Epidermal melanocyte (primary cell): ENCODE results near the gene SMCP.

Experiments used
- DNase-seq: peaks from one replicate; pipeline ENCODE4 v3.0.0; 2011; ENCODE audit warnings: low spot score; ENCODE audit not compliant: insufficient read length

Gene SMCP

DNA sequence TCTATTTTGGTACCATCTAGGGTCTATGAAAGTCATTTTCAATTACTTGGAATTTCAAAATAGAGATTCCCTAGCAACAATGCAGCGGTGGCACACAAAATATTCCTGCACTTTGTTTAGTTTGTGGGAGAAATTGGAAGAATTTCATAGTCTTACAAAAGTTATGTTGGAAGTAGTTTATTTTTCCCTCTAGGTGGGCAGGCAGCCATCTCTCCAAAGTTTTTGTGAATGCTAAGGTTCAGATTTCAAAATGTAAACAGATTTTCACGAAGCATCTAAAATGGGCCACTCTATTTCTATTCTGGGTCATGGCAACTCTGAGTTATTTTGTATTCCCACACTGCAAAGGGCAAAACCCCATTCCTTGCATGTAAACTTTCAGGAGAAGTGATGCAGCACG lies 8.0 kb downstream of the SMCP start:
- DNase-seq, result no peak

DNA sequence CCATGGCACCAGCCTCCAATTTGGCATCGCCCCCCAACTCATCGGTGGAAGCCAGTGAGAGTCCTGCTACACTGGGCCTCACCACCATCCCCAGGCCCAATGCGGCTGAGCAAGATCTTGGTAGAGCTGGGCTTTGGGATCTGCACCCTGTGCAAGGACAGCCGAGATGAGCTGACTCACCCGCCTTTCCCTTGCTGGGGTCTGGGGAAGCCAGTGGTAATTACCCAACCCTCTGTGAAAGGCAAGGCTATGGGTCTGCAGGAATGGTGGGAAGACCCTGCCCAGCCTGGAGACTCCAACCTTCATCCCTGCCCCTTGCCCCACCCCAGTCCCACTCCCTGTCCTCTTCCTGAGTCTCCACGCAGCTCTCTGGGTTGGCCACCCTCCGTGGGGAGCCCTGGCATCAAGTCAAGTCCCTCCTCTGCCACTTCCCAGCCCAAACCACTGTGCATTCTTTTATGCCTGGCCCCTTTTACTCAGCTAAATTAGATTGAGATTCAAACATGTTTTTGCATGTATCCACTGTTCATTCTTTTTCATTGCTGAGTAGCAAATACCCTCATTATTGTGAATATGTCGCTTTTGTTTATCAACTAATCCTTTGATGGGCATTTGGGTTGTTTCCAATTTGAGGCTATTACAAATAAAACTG lies 8.8 kb downstream of the SMCP start:
- no peak for DNase-seq

DNA sequence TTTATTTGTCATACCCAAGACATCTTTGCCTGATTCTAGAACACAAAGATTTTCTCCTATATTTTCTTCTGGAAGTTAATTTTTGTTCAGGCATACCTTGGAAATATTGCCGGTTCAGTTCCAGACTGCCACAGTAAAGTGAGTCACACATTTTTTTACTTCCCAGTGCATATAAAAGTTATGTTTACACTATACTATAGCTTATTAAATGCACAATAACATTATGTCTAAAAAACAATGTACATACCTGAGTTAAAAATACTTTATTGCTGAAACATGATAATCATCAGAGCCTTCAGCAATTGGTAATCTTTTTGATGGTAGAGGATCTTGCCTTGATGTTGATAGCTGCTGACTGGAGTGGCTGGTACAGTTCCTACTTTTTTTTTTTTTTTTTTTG lies 10.0 kb downstream of the SMCP start:
- DNase-seq, result no peak

DNA sequence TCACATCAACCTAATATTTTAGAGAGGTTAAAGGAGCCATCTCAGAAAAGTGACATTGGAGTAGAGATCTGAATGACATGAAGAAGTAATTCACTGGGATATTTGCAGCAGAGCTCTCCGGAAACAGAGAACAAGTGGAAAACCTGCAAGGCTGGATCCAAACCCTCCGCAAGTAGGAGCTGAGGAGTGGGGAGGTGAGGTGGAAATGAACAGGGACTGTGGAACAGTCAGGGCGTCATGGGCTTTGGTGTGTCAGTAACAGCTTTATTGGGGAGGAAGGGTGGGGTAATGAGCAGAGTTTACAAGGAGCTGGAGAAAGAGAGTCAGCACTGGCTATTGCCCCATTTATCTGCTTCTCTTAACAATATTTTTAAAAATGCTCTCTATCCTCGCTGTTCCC lies 20.9 kb downstream of the SMCP start:
- no peak for DNase-seq

DNA sequence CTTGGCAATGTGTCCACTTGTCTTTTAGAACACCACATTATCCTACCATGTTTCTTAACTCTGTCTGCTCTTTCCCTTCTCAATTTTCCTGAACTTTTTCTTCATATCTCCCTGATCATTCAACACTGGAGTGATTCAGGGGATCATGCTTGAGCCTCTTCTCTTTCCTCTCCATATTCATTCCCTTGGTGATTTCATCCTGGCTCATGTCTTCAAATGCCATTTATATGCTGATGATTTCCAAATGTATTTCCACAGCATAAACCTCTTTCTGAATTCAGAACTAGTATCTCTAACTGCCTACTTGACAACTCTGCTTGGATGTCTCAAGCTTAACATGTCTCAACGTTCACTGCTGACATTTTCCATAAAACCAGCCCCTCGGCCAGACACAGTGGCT lies 21.8 kb downstream of the SMCP start:
- no peak for DNase-seq

DNA sequence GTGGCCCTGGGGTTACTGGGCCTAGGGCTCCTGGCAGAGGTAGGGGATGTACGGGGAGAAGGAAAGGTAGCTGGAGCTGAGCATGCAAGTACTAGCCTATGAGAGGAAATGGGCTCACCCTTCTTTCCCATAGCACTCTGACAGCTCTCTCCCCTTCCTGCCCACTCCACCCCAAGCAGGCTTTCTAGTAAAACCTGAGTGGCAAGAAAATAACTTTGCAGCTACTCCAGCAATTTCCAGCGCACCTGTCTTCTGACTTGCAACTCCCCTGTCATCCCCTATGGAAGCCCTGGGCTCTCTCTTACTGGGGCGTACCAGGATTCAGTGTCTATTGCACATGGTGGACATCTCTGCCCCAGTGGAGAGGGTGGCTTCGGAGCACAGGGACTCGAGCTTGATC lies 23.5 kb downstream of the SMCP start:
- DNase-seq, result no peak

DNA sequence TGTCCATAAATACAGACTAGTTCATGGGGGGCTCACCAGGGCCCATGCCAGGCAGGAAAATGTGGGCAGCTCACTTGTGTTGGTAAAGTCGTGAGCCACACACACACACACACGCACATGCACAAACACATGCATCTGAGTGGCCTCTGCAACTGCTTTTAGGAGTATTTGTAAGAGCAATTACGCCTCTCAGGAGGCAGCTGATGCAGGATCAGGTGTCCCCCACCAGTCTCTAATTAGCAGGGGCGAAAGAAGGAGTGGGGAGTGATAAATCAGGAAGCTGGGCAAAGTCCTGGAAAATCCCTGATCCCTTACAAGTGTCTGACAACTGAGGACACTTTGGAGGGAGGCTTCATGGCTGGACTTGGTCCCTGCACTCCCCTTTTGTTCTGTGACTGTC lies 24.5 kb downstream of the SMCP start:
- DNase-seq, result no peak

DNA sequence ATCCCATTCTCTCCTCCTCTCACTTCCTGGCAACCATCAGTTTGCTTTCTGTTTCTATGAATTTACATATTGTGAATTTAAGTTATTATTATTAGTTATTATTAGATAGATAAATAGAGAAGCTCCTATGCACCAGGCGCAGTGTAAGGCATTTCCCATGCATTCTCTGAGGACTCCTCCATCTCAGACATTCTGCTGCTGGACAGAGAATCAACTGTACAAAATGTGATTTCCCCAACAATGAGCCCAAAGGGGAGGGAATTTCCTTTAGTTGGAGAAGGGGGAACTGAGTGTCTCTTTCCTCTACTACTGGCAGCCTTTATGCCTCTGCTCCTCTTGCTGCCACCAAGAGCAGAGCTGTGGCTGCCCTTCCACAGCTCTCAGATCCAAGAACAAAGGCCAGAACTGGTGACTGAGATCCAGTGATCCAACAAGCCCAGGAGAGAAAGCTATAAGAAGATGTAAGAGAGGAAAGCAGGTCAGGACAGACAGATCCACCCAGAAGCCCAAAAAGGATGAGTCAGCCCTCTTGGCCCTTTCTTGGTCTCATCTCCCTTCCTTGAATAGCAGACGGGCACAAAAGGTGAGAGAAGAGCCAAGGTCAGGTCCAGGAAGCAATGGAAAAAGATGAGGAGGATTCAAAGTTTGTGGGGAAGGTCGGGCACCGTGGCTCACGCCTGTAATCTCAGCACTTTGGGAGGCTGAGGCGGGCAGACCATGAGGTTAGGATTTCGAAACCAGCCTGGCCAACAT lies 26.7 kb downstream of the SMCP start:
- DNase-seq, result no peak

DNA sequence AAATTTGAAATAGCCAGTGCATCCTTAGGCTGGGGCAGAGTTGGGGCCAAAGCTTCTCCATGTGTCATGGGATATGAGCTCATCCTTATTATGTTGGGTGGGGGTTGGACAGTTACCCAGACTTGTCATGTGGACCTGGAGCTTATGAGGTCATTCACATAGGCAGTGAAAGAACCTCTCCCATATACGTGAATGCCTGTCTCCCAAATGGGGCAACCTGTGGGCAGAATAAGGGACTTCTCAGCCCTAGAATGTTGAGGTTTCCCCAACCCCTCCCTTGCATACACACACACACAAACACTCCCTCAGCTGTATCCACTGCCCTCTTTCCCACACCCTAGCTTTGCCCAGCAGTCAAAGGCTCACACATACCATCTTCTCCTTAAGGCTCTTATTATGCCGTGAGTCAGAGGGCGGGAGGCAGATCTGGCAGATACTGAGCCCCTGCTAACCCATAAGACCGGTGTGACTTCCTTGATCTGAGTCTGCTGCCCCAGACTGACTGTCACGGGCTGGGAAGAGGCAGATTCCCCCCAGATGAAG lies 28.0 kb downstream of the SMCP start:
- DNase-seq, result no peak

DNA sequence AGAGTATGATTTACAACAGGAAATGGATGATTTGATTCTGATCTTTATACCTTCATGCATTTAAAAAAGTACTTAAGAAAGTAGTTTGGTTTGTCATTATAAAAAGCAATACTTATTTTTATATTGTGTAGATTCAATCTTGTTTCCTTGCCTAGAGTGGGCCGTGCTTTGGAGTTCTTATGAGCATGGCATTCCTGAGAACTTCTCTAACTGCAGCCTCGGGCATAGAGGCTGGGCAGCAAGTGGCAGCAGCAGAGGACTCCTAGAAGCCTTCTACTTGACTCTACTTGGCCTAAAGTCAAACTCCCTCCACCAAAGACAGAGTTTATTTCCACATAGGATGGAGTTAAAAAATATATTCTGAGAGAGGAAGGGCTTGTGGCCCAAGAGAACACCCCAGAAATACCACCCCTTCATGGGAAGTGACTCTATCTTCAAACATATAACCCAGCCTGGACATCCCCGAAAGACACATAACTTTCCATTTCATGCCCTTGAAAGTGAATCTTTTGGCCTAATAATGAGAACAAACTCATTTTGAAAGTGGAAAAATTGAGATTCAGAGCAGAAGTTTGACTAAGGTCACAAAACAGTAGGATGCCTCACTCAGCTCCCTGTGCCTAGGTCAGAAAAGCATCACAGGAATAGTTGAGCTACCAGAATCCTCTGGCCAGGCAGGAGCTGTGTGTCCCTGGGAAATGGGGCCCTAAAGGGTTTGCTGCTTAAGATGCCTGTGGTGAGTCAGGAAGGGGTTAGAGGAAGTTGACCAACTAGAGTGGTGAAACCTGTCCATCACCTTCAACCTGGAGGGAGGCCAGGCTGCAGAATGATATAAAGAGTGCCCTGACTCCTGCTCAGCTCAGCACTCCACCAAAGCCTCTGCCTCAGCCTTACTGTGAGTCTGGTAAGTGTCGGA lies 29.8 kb downstream of the SMCP start, which contains the start of gene IVL:
Gene IVL (plus strand): TSS at position 861 of the 916 bp plus-strand sequence. CDS start 1,252 bp downstream, outside the sequence.
- no peak for DNase-seq

DNA sequence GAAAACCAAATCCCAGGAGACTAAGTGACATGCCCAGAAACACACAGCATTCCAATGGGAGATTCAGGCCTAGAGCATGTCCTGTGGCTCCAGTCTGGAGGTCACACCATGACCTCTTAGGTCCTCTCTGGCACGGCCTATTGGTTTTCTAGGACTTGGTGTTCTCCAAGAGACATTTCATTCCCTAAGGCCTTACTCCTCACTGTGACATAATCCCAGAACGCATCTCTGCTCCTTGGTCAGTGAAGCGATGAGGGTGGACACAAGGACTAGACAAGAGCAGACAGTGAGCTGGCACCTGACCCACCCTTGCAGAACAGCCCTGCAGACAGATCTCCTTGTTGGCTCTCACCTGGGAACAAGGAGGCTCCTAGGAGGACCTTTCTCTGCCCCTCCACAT lies 31.1 kb downstream of the SMCP start:
- DNase-seq, result no peak

DNA sequence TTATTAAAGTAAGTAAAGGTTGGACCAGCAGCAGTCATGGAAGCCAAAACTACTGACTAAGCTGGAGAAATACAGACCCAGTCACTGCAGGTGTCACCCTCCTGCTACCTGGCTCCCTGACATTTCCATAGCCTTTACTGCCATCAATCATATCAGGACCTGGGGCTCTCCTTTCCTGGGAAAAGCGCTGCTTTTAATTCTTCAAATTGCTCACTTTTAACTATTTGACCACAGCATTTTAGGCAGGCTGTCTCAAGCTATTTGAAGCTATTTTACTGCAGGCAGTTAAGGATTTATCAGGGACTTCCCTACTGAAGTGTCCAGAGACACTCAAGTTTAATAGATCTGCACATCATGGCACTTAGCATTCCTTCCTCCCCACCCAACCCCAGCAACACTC lies 34.3 kb downstream of the SMCP start:
- no peak for DNase-seq

DNA sequence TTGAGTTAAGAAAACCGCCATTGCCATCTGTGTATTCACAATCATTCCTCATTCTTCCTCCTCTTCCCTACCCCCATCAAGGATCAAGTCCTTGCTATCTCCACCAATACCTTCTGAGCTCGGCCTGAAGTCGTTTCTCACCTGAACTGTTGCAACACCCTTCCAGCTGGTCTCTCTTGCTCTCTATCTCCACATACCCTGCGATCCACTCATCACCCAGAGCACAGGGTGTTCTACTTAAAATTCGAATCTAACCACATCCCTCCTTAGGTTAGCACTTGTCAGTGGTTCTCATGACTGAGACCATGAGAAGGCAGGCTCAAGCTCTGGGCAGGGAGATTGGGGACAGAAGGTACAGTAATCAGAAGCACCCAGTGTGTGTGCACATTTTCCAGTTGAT lies 34.8 kb downstream of the SMCP start:
- no peak for DNase-seq

DNA sequence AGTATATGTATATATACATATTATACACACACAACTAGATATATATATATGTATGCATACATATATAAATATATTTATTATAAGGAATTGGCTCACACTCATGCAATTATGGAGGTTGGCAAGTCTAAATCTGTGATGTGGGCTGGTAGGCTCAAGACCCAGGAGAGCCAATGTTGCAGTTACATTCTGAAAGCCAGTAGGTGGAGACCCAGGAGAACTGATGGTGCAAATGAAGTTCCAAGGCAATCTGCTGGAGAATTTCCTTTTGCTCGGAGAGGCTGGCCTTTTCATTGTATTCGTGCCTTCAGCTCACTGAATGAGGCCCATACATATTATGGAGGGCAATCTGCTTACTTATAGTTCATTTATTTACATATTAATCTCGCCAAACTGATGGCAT lies 39.7 kb downstream of the SMCP start:
- DNase-seq, result no peak

DNA sequence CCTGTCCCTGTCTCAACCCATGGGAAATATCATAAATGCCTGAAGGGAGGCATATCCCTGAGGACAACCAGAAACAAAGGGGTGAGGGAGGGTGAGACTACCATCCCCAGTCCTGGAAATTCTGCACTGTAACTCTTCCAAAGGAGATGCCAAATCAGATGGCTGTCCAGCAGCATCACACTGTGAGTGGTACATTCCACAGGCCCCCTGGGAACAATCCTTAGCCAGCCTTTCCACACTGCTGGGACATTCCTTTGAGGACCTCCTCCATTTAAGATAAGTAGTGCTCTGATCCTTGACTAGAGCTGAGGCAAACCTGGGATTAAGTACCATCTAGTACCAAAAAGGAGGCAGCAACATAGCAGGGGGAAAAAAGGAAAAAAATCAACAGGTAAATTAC lies 40.9 kb downstream of the SMCP start:
- no peak for DNase-seq

DNA sequence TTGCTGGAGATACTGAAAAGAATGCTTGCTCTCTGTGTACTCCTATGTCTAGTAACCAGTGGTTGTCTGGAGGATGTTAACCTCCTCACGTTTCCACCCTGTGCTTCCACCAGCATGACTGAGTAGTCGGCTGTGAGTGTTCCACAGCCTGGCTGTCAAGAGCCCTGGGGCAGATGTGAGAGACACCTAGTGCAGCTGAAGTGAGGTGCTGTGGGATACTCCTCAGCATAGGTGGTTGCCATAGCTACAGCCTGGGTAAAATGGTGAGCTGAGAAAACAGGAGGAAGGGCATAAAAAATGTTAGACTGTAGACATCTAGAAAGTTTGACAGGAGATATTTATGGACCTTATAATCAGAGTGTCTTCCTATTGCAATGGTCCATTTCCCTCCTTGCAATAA lies 46.1 kb downstream of the SMCP start:
- DNase-seq, result no peak

DNA sequence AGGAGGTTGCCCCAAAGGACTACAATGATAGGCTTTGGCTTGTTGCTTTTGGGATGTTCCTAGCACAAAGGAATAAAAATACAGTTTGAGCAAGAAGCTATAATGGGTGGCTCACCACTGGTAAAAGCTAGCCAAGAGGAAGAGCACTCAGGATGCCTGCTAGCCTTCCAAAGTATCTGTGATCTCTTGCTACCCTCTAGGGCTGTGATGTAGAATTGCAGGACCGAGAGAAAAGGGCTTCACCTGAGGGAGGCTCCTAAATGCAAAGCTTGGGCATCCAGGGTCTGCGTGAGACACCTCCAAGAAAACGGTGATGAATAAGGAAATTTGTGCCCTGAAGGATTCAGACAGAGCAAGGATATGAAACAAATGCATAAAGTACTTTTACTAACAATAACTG lies 48.0 kb downstream of the SMCP start:
- DNase-seq, result no peak

DNA sequence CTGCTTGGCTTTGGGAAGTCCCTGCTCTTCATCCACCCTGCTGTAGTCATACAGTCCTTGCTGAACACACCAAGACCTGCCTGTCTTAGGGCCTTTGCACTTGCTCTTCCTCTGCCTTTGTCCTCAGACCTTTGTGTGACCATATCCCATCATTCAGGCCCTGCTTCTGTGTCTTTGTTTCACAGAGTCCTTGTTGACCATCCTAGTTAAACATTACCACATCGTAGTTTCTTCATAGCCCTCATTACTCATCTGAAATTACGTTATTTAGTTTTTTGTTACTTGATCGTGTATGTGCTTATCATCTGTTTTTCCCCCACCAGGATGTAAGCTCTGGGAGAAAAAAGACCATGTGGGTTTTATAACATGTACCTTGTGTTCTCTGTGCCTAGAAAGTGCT lies 50.5 kb downstream of the SMCP start:
- no peak for DNase-seq

DNA sequence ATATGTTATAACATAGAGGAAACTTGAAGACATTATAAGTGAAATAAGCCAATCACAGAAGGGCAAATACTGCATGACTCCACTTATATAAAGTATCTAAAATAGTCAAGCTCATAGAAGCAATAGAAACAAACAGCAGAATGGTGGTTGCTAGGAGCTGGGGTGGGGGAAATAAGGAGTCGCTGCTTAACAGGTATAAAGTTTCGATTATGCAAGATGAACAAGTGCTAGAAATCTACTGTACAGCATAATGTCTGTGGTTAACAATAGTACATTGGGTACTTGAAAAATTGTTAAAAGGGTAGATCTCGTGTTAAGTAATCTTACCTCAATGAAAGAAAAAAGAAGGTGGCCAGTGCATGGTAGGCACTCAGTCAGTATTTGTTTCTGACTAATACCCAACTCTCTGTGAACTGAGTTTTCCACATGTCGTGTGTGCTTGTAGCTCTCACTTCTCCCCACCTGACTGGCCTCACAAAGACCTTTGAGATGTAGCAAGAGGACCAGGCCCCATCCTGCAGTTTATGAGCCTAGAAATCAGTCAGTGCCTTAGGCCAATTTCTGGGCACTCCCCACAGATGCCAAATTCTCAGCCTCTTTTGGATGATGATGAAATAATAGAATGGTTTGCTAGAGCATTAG lies 54.2 kb downstream of the SMCP start:
- DNase-seq, result no peak

DNA sequence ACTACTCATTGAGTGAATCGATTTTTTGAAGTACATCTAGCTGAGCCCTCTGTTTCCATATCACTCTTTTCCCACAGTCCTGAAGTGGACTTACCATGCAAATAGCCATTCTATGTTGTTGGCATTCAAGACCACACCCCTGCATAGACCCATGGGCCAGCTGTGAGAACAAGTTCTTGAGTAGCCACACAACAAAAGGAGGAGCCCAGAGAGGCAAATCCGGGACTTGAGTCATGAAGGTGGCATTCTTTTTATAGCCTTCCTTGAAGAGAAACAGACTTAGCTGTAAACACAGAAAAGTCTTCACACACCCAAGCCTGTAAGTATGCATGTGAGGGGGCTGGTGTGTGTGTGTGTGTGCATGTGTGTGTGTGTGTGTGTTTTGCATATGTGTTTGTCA lies 55.1 kb downstream of the SMCP start:
- no peak for DNase-seq
